ENCODE data around the gene CWC27. TPM values are rescaled to one million over a fixed set of nuclear protein-coding genes. Genes with fewer than 3 reads are reported as not detected.

Gene CWC27
- total and polyA plus RNA-seq, 2 of the 13 experiments (the other 11 are each of a cell fraction or from before 2014, with no cell fraction given), result 21.1 to 25.7 TPM

- Histone ChIP-seq H3K79me2 (ENCODE audit: insufficient read depth, low read length) (no peaks in the 10 kb centered on the region), H4K20me1 (ENCODE audit: insufficient read depth, low read length) (no peaks in the 10 kb centered on the region), H2AFZ (ENCODE audit: low read length) (no peak overlapping the region), H3K4me2 (ENCODE audit: low read depth, low read length) (no peak overlapping the region), H3K4me1 (ENCODE audit: insufficient read depth, low read length) (no peaks in the 10 kb centered on the region), H3K4me3 (replicated peaks in 1 of 3; ENCODE audit: insufficient read depth in 1 of 3, low read depth in 2 of 3, low read length in 3 of 3) (no peak overlapping the region), H3K27ac (ENCODE audit: extremely low read length, insufficient read depth, low read length) (no peak overlapping the region), H3K9ac (ENCODE audit: insufficient read depth, low read depth, low read length) (no peak overlapping the region), H3K36me3 (replicated peaks in 1 of 2; ENCODE audit: control insufficient read depth in 1 of 2, insufficient read depth in 2 of 2, low read length in 2 of 2) (no peaks in the 10 kb centered on the region; a peak in 1 of 5 replicates), H3K9me3 (ENCODE audit: low read length) (no peaks in the 10 kb centered on the region), H3K27me3 (ENCODE audit: control insufficient read depth in 1 of 2, insufficient read depth in 2 of 2, low read length in 2 of 2) (no peaks in the 10 kb centered on the region)
- intact Hi-C loops (cut with micrococcal nuclease; ENCODE audit: unreplicated experiment), result no loop called here
- WGBS (ENCODE audit: low lambda C conversion rate), result 93% methylated on average over 1 of the region's 1 CpG
- TF ChIP-seq ZNF775 (CRISPR knock-in tag; IDR thresholded peaks at IDR 0.05; ENCODE audit: borderline replicate concordance), result no peak
- no peak for TF ChIP-seq ZNF562 (CRISPR knock-in tag; IDR thresholded peaks at IDR 0.05; ENCODE audit: borderline replicate concordance)
- no peak for TF ChIP-seq ZSCAN22 (CRISPR knock-in tag; IDR thresholded peaks at IDR 0.05)
- no peak for TF ChIP-seq FOXM1 (CRISPR knock-in tag; IDR thresholded peaks at IDR 0.05)
- TF ChIP-seq YEATS4 (CRISPR knock-in tag; IDR thresholded peaks at IDR 0.05; ENCODE audit: borderline replicate concordance), result no peak
- no peak for TF ChIP-seq MTF2 (CRISPR knock-in tag; IDR thresholded peaks at IDR 0.05; ENCODE audit: borderline replicate concordance)
- TF ChIP-seq FOXO1 (CRISPR knock-in tag; IDR thresholded peaks at IDR 0.05), result no peak
- TF ChIP-seq ZNF326 (CRISPR knock-in tag; IDR thresholded peaks at IDR 0.05; ENCODE audit: borderline replicate concordance), result no peak
- no peak for TF ChIP-seq USF2 (IDR thresholded peaks at IDR 0.05; ENCODE audit: low read depth, low read length)
- no peak for TF ChIP-seq USF2 (CRISPR knock-in tag; IDR thresholded peaks at IDR 0.05; ENCODE audit: borderline replicate concordance)
- no peak for TF ChIP-seq CHD2 (IDR thresholded peaks at IDR 0.05; ENCODE audit: low read depth, low read length)
- no peak for TF ChIP-seq EEA1 (CRISPR knock-in tag; IDR thresholded peaks at IDR 0.05; ENCODE audit: borderline replicate concordance)
- no peak for TF ChIP-seq SATB2 (CRISPR knock-in tag; IDR thresholded peaks at IDR 0.05)
- TF ChIP-seq MED1 (CRISPR knock-in tag; IDR thresholded peaks at IDR 0.05), result no peak
- TF ChIP-seq GATAD2A (CRISPR knock-in tag; IDR thresholded peaks at IDR 0.05), result no peak
- TF ChIP-seq FOXK1 (CRISPR knock-in tag; IDR thresholded peaks at IDR 0.05; ENCODE audit: borderline replicate concordance, low read depth), result no peak
- TF ChIP-seq HNRNPK (IDR thresholded peaks at IDR 0.05; ENCODE audit: low read depth, low read length, poor library complexity, severe bottlenecking), result no peak
- no peak for TF ChIP-seq TMF1 (CRISPR knock-in tag; IDR thresholded peaks at IDR 0.05; ENCODE audit: low read depth)
- no peak for TF ChIP-seq ZNF782 (CRISPR knock-in tag; IDR thresholded peaks at IDR 0.05; ENCODE audit: borderline replicate concordance)
- no peak for TF ChIP-seq CHCHD3 (CRISPR knock-in tag; IDR thresholded peaks at IDR 0.05)
- FAIRE-seq, result no peak
- in situ Hi-C loops (cut with HindIII; ENCODE audit: extremely low pct_ligation_motif_present, low pct_unique_long_range_greater_than_20kb), result no loop called here
- BruUV-seq (replicated peaks), result no TSS peak
- no peak for DNase-seq (ENCODE audit: low spot score)
- POLR2A ChIA-PET, result no interaction called here
- CTCF ChIA-PET (ENCODE audit: low intra/inter-chr PET ratio, low total read pairs), result no interaction called here
- ATAC-seq, result no peak
Measured at GRCh38 chr5:64826541-64826940, 57.8 kb downstream of the CWC27 start.
